Spleen (tissue), 11 donors: Measurements from ENCODE around the gene TERC. TPM values are rescaled to one million over a fixed set of nuclear protein-coding genes. Genes with fewer than 3 reads are reported as not detected.

ENCODE experiments used
- DNase-seq: peaks from one replicate; pipeline ENCODE4 v3.0.0-alpha.2; 2020
- H3K27ac ChIP-seq, 8 donors: fragments of 200-600 bp; sonication (generic) in 7 of 8; 1 replicate in 4 of 8; 2 replicates in 4 of 8; pipeline versions ENCODE4 v1.5.0 to v1.8.0; 2016 to 2021; ENCODE audit warnings: inconsistent platforms in 4 of 8, mild to moderate bottlenecking in 4 of 8, moderate library complexity in 1 of 8
- H3K27me3 ChIP-seq, 7 donors: fragments of 200-600 bp; sonication (generic) in 6 of 7; replicated peaks in 1 of 7; 1 replicate in 4 of 7; 2 replicates in 3 of 7; pipeline versions ENCODE4 v1.5.0 to v1.8.0; 2016 to 2021; ENCODE audit warnings: inconsistent platforms in 3 of 7, mild to moderate bottlenecking in 1 of 7
- H3K36me3 ChIP-seq, 6 donors: fragments of 200-600 bp; sonication (generic) in 5 of 6; 1 replicate in 4 of 6; 2 replicates in 2 of 6; pipeline versions ENCODE4 v1.5.0 to v1.8.0; 2016 to 2021; ENCODE audit warnings: inconsistent platforms in 2 of 6
- H3K4me1 ChIP-seq, 6 donors: fragments of 200-600 bp; sonication (generic) in 5 of 6; 1 replicate in 3 of 6; 2 replicates in 3 of 6; pipeline versions ENCODE4 v1.5.0 to v1.8.0; 2016 to 2021; ENCODE audit warnings: inconsistent platforms in 3 of 6
- H3K4me3 ChIP-seq, 8 donors: fragments of 200-600 bp; sonication (generic) in 7 of 8; 1 replicate in 4 of 8; 2 replicates in 4 of 8; pipeline versions ENCODE4 v1.5.0 to v1.8.0; 2016 to 2021; ENCODE audit warnings: inconsistent platforms in 4 of 8, mild to moderate bottlenecking in 4 of 8, moderate library complexity in 2 of 8
- H3K9me3 ChIP-seq, 8 donors: fragments of 200-600 bp; sonication (generic) in 7 of 8; 1 replicate in 4 of 8; 2 replicates in 4 of 8; pipeline versions ENCODE4 v1.5.0 to v1.8.0; 2016 to 2021; ENCODE audit warnings: inconsistent platforms in 4 of 8
- POLR2A ChIP-seq, 3 donors: fragments of 450-650 bp; IDR thresholded peaks; one replicate each; pipeline ENCODE4 v1.5.1; 2017; ENCODE audit warnings: antibody characterized with exemption in 3 of 3, mild to moderate bottlenecking in 1 of 3
- POLR2AphosphoS5 ChIP-seq, 3 donors: sonication (generic); formaldehyde crosslinking; IDR thresholded peaks; one replicate each; pipeline ENCODE4 v1.5.1; 2017; ENCODE audit warnings: antibody characterized with exemption in 3 of 3
- WGBS, 5 donors: extraction: QIAGEN DNeasy Blood & Tissue Kit in 3 of 5; methylation state at CpG; one replicate each; pipeline versions ENCODE4 v1.1.5 to v1.1.7; 2013 to 2018; 5-methylcytosine and 5-hydroxymethylcytosine counted together
- intact Hi-C: fragments of 100-400 bp; cut with DNase I; formaldehyde crosslinking; loops from one replicate; pipeline ENCODE4 v1.15.0; 2023; ENCODE audit warnings: low total_unique reads
- polyA plus RNA-seq, 3 donors: library from polyadenylated mRNA; stranded (reverse); fragments of 200-250 nt; gene quantifications; one replicate each; pipeline ENCODE4 v1.2.1, GENCODE V29; 2013
- total RNA-seq, 7 donors: library from RNA; depleted of rRNA in 3 of 7; stranded (reverse); fragments of >200 nt in 3 of 7; fragmentation: NEBNext Ultra II Directional in 4 of 7; extraction: Animal tissue kit (Norgen Biotek cat#: 25700) in 4 of 7; gene quantifications; one replicate each; pipeline versions ENCODE4 v1.1.0 to v1.2.1, GENCODE V29; 2016 to 2021
- TF ChIP-seq, protein P1 (sequence below), 11 experiments: fragments of 200-600 bp in 7 of 11; fragments of 450-650 bp in 4 of 11; sonication (generic) in 4 of 11; IDR thresholded peaks in 8 of 11; conservative IDR thresholded peaks in 3 of 11; 1 replicate in 7 of 11; 2 replicates in 4 of 11; pipeline versions ENCODE4 v1.4.0 to v1.8.0; 2016 to 2021; ENCODE audit warnings: antibody characterized with exemption in 11 of 11, inconsistent platforms in 4 of 11, mild to moderate bottlenecking in 1 of 11
- donor health status: healthy with polysubstance abuse.
- donor health status: DM: no; HTN: no; CAD: no; lungs with moderate emphysema.
- donor health status: DM: no; HTN: no; CAD: no.
- donor health status: Bipolar disorder and iron deficiency.
- donor health status: healthy.
- donor health status: DM: no; HTN: no; CAD: no.
- donor health status: DM: yes; HTN: yes; CAD: no.

TERC gene
- total and polyA plus RNA-seq, 10 donors: 0.39 to 105 (median 7.8) TPM; not detected in 2

DNA sequence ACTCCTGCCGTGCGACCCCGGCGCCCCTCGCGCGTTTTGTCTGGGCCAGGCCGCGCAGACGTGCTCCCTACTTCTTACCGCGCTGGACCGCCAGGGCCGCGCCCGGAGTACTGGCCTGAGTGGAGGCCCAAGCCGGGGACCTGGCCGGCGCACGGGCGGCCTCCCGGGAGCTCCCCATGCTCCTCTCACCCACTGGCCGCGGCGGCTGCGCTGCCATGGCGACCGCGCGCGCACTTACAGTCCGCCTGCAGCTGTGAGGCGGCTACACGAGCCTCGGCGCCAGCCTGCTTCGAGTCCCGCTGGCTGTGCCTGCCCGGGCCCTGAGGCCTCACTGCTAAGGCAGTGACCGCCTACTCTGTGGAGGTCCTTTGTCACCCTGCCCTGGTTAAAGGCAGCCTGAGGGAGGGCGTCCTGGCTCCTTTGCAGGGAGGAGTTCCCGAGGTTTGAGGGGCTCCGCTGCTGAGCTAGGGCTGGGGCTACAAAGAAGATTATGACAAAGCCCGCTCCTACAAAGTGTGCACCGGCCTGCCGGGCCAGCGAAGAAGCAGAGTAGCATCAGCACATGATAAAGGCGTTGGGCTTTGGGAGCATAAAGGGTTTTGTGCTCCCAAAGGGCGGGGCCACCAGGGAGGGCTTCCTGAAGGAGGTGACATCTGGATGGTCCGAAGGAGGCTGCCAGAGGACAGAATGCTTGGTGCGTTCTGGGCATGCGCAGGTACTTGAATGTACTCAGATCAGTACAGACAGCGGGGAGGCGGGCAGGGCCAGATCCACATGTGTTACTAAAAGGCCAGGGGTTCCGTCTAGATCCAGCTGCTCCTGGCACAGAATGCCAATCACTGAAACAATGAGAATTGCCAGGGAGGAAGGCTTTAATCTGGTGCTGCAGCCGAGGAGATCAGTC, 47.7 kb upstream of the TERC start, which contains the start of the genes LRRC34 and LRRIQ4:
Gene LRRC34 (minus strand): TSS at position 573 of the 904 bp plus-strand sequence. CDS start 356 bp downstream, at position 217.
Gene LRRIQ4 (plus strand): TSS at position 539 of the 904 bp plus-strand sequence. CDS start 9,052 bp downstream, outside the sequence.
- Histone ChIP-seq H3K9me3 (peaks cover 0 to 16% (median 11%) of the 10 kb centered on the region in 8 donors), H3K4me3 (peak within 1 kb of the TSS; percentile 49 to 86 (median 64)), H3K36me3 (no peaks in the 10 kb centered on the region), H3K4me1 (peaks cover 6 to 38% (median 27%) of the 10 kb centered on the region in 6 donors), H3K27ac (peak within 1 kb of the TSS; percentile 0 to 84 (median 77)), H3K27me3 (no peaks in the 10 kb centered on the region)
- peak; percentile 95 for DNase-seq
- 2 to 24% (median 8%) methylated on average over 15 to 56 of the region's 56 CpGs for WGBS, 5 donors
- no peak for TF ChIP-seq POLR2A (IDR thresholded peaks at IDR 0.05)
- peak in 2 of 3 donors; percentile 58 to 67 for TF ChIP-seq POLR2AphosphoS5 (IDR thresholded peaks at IDR 0.05)
- intact Hi-C loops: no loop called here

DNA sequence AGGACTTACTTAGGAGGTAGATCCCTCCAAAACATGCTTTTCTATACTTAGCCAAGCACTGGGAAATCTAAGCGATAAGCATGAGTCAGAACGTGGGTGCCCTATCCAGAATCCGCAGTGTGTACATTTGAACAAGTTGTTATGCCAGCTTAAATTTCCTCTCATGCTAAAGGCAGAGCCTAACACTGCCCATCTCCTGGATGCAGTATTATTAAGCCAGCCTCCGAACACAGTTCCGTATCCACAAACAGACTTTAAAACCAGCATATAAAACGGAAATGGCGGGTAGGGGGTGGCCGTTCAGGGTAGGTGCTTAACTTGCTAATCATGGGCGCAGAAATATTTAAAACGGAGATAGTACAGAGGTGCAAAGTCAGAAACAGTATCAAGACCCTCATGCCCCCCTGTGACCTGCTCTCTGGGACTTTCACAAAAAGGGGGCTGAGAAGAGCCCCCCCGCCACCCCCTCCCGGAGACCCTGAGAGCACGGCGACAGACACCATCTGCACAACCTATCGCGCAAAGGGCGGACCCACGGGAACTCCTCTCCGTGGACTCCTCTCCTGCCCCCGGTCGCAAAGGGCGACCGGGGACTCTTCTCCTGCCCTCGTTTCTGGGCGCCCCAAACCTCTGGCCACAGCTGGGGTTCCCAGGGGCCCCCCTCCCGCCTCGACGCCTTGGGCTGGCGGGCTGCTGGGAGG, 46.9 kb upstream of the TERC start:
- no peak for TF ChIP-seq POLR2A (IDR thresholded peaks at IDR 0.05)
- TF ChIP-seq POLR2AphosphoS5 (IDR thresholded peaks at IDR 0.05): no peak
- TF ChIP-seq, protein P1, sequence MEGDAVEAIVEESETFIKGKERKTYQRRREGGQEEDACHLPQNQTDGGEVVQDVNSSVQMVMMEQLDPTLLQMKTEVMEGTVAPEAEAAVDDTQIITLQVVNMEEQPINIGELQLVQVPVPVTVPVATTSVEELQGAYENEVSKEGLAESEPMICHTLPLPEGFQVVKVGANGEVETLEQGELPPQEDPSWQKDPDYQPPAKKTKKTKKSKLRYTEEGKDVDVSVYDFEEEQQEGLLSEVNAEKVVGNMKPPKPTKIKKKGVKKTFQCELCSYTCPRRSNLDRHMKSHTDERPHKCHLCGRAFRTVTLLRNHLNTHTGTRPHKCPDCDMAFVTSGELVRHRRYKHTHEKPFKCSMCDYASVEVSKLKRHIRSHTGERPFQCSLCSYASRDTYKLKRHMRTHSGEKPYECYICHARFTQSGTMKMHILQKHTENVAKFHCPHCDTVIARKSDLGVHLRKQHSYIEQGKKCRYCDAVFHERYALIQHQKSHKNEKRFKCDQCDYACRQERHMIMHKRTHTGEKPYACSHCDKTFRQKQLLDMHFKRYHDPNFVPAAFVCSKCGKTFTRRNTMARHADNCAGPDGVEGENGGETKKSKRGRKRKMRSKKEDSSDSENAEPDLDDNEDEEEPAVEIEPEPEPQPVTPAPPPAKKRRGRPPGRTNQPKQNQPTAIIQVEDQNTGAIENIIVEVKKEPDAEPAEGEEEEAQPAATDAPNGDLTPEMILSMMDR (IDR thresholded peaks at IDR 0.05 in 8 of 11, conservative IDR thresholded peaks at IDR 0.05 in 3 of 11): no peak
- Histone ChIP-seq H3K4me3 (peak overlapping the region; percentile 49 to 86 (median 64)), H3K36me3 (no peaks in the 10 kb centered on the region), H3K27me3 (no peaks in the 10 kb centered on the region), H3K4me1 (peaks cover 6 to 38% (median 27%) of the 10 kb centered on the region in 6 donors), H3K27ac (peak overlapping the region; percentile 0 to 84 (median 77)), H3K9me3 (peaks cover 0 to 16% (median 11%) of the 10 kb centered on the region in 8 donors)
- no peak for DNase-seq
- intact Hi-C loops: no loop called here
- WGBS, 5 donors: 3 to 29% (median 3%) methylated on average over 10 to 29 of the region's 29 CpGs

DNA sequence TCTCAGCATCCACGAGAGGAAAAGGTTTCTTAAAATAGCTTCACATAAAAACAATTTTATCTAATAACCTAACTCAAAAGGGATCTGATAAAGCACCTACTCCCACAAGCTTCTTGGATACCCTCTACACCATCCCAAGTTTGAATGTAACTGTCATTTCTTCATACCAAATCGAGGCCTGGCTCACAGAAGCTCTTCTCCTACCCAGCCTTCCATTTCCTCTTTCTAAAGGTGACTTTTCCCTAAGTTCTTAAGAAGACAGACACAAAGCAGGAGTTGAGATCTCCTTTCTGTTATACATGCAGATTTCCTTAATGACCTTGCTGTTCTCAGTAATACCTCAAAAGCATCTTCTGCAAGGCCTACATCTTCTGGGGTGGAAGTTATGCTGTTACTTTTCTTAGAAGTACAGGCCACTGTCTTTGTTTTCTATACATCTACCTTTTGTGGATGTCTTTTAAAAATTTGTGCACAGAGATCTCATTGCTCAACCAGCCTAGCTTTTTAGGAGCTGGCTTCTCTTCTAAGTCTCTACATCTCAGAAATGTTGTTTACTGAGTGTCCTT, 44.5 kb upstream of the TERC start:
- 25 to 48% (median 30%) methylated on average over 2 of the region's 2 CpGs for WGBS, 5 donors
- Histone ChIP-seq H3K27ac (no peak overlapping the region), H3K36me3 (no peaks in the 10 kb centered on the region), H3K9me3 (no peaks in the 10 kb centered on the region), H3K27me3 (no peaks in the 10 kb centered on the region), H3K4me3 (no peak overlapping the region), H3K4me1 (peaks cover 6 to 36% (median 27%) of the 10 kb centered on the region in 6 donors)
- intact Hi-C loops: no loop called here
- TF ChIP-seq, protein P1 (IDR thresholded peaks at IDR 0.05 in 8 of 11, conservative IDR thresholded peaks at IDR 0.05 in 3 of 11): no peak
- TF ChIP-seq POLR2AphosphoS5 (IDR thresholded peaks at IDR 0.05): no peak
- TF ChIP-seq POLR2A (IDR thresholded peaks at IDR 0.05): no peak
- no peak for DNase-seq

DNA sequence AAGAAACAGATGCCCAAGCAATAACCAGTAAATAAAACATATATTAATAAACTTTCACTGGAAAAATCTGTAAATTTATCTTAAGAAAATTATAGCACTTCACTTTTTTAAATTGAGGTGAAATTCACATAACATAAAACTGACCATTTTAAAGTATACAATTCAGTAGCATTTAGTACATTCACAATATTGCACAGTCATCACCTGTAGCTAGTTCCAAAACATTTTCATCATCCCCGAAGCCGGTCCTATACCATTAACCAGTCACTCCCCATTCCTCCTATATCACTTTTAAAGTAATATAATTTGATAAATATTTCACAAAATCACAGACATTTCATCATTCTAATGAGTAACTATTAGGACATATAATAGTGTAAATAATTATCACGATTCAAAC, 39.8 kb upstream of the TERC start:
- Histone ChIP-seq H3K4me1 (peaks cover 0 to 4% (median 0%) of the 10 kb centered on the region in 6 donors), H3K9me3 (no peaks in the 10 kb centered on the region), H3K4me3 (no peak overlapping the region), H3K27ac (no peak overlapping the region), H3K27me3 (no peaks in the 10 kb centered on the region), H3K36me3 (peaks cover 0 to 16% (median 0%) of the 10 kb centered on the region in 6 donors)
- intact Hi-C loops: no loop called here
- no peak for DNase-seq
- no peak for TF ChIP-seq POLR2AphosphoS5 (IDR thresholded peaks at IDR 0.05)
- WGBS, 5 donors: 90 to 97% (median 94%) methylated on average over 3 of the region's 3 CpGs
